ENCODE data around the gene NIPBL.

- TF ChIP-seq EP300 (IDR thresholded peaks at IDR 0.05; ENCODE audit: borderline replicate concordance in 1 of 2, low read depth in 2 of 2, low read length in 2 of 2) (no peak), CTCF (IDR thresholded peaks at IDR 0.05; ENCODE audit: control extremely low read depth in 1 of 3, insufficient read depth in 1 of 3, low read depth in 1 of 3, low read length in 3 of 3) (no peak), RBBP5 (IDR thresholded peaks at IDR 0.05; ENCODE audit: borderline replicate concordance, low read depth, low read length) (no peak), EGR1 (IDR thresholded peaks at IDR 0.05; ENCODE audit: borderline replicate concordance, low read depth, low read length) (no peak), MAFK (IDR thresholded peaks at IDR 0.05; ENCODE audit: low read depth, low read length) (no peak), RFX5 (IDR thresholded peaks at IDR 0.05; ENCODE audit: borderline replicate concordance, low read depth, low read length) (no peak), EZH2 (IDR thresholded peaks at IDR 0.05; ENCODE audit: low read depth, low read length, severe bottlenecking) (no peak), JUN (IDR thresholded peaks at IDR 0.05; ENCODE audit: low read depth, low read length) (no peak), KDM5A (IDR thresholded peaks at IDR 0.05; ENCODE audit: low read length) (no peak), CHD1 (IDR thresholded peaks at IDR 0.05; ENCODE audit: low read depth, low read length) (no peak), ZNF274 (IDR thresholded peaks at IDR 0.05; ENCODE audit: borderline replicate concordance, extremely low read depth, low read length) (no peak), JUND (IDR thresholded peaks at IDR 0.05; ENCODE audit: low read length) (no peak), SP2 (IDR thresholded peaks at IDR 0.05; ENCODE audit: low read length) (no peak), BRCA1 (IDR thresholded peaks at IDR 0.05; ENCODE audit: low read depth, low read length) (no peak)
These were observed 2.1 kb upstream of the NIPBL start for GRCh38 chr5:36874465-36874864.

Measured in H1 (cell line).